GM06990 (cell line): ENCODE results near the gene LRBA.

Source experiments
- DNase-seq: peaks from one replicate; pipeline ENCODE4 v3.0.0-alpha.2; 2011; ENCODE audit not compliant: insufficient read length; ENCODE audit errors: extremely low read depth
- H3K27me3 ChIP-seq: replicated peaks from 2 replicates; pipeline ENCODE4 v1.6.0; 2011; ENCODE audit warnings: low read length; ENCODE audit not compliant: control insufficient read depth, insufficient read depth
- H3K36me3 ChIP-seq: 2 replicates; pipeline ENCODE4 v1.5.1; 2011; ENCODE audit warnings: low read length; ENCODE audit not compliant: control insufficient read depth, insufficient read depth
- H3K4me3 ChIP-seq: replicated peaks from 2 replicates; pipeline ENCODE4 v1.5.1; 2011; ENCODE audit warnings: low read depth, mild to moderate bottlenecking, control low read depth, low read length
- TF ChIP-seq, protein P1 (sequence below): IDR thresholded peaks from 2 replicates; pipeline ENCODE4 v1.5.1; 2011; ENCODE audit warnings: low read length, control low read depth, mild to moderate bottlenecking, inconsistent platforms; ENCODE audit not compliant: insufficient read depth, poor library complexity, severe bottlenecking

Gene LRBA

DNA sequence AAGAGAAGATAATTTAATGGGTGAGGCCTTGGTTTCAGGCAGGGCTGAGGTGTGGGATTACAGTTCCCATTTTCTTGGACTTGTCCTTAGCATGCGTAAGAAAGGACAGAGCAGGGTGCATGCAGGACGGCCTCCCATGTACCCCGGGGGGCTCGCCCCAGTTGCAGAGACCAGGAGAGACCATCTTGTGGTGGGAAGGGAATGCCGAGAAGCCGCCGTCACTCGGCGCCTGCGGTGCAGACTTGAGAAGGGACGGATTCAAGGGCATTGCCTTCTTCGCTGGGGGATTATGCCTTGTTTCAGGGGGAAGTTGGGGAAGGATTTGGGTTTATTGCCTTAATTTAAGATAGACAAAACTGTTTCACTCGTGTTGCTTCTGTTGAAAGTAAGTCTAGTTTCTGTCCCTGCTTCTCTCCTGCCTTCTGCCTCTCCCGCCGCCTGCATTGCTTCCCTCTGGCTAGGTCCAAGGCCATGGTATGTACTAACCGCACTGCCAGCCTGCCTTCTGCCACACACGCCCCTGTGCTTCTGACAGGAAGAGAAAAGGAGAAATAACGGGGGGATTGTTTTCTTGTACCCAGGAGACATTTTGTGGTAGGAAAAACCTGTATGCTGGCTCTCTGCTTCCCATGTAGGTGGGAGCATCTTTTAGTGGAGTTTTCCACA, 761.0 kb downstream of the LRBA start:
- no peak overlapping the region for H3K4me3 ChIP-seq
- no peaks in the 10 kb centered on the region for H3K36me3 ChIP-seq
- H3K27me3 ChIP-seq, result no peaks in the 10 kb centered on the region
- TF ChIP-seq, protein P1, sequence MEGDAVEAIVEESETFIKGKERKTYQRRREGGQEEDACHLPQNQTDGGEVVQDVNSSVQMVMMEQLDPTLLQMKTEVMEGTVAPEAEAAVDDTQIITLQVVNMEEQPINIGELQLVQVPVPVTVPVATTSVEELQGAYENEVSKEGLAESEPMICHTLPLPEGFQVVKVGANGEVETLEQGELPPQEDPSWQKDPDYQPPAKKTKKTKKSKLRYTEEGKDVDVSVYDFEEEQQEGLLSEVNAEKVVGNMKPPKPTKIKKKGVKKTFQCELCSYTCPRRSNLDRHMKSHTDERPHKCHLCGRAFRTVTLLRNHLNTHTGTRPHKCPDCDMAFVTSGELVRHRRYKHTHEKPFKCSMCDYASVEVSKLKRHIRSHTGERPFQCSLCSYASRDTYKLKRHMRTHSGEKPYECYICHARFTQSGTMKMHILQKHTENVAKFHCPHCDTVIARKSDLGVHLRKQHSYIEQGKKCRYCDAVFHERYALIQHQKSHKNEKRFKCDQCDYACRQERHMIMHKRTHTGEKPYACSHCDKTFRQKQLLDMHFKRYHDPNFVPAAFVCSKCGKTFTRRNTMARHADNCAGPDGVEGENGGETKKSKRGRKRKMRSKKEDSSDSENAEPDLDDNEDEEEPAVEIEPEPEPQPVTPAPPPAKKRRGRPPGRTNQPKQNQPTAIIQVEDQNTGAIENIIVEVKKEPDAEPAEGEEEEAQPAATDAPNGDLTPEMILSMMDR, result no peak
- DNase-seq, result no peak

DNA sequence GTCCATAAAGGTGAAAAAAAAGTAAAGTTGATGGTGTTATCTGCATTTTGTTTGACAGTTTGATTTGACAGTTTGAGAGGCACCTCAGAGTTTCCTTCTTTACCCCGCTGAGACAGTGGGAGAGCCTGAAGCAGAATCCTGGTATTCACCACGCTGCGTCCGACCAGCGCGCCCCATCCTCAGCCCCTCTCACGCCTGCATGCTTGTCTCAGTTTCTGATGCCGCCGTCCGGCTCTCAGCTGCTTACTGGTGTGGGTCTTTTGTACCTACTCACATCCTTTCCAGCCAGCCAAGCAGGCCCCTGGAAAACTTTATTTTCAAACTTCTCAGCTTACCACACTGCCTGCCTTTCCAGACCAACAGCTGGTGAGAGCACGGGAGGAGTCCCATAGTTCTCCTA, 761.7 kb downstream of the LRBA start:
- H3K36me3 ChIP-seq, result no peaks in the 10 kb centered on the region
- DNase-seq, result no peak
- TF ChIP-seq, protein P1, result no peak
- no peaks in the 10 kb centered on the region for H3K27me3 ChIP-seq
- no peak overlapping the region for H3K4me3 ChIP-seq

DNA sequence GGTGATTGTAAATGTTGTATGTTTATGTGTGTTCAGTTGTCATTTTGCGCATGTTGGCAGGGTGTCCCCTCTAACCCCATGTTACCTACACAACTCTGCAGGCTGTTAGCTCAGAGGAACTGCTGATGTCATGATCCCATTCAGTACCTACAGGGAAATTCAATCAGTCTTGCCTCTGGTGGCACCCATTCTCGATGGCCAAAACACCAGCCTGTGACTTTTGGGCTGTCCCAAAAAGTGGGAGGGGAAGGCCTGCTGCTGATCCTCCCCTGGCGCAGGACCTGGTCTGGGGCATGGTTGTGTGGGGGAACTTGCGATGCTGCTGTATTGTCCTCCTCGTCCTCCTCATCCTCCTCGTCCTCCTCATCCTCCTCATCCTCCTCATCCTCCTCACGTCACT, 762.3 kb downstream of the LRBA start:
- Histone ChIP-seq H3K4me3 (no peak overlapping the region), H3K27me3 (no peaks in the 10 kb centered on the region; the same call in 1 of the 2 replicates), H3K36me3 (no peaks in the 10 kb centered on the region)
- TF ChIP-seq, protein P1, result no peak
- DNase-seq, result no peak

DNA sequence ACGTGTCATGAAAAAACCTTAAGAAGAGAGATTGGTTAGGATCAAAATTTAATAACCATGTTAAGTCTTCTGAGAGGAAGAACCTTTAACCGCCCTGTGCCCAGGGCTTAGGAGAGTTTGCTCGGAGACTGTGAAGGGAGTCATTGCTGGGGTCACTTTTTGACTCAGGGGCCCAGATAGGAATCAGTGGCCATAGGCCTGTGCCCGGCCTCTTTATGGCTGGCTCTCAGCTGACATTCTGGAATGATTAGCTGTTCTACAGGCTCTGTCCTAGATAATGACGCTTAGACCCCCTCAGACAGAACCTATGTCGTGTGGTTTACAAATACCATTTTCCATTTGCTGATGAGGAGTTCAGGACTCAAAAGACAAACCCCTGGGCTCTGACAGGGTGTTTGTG, 762.8 kb downstream of the LRBA start:
- DNase-seq, result no peak
- H3K27me3 ChIP-seq, result no peaks in the 10 kb centered on the region; the same call in 1 of the 2 replicates
- no peaks in the 10 kb centered on the region for H3K36me3 ChIP-seq
- TF ChIP-seq, protein P1, result no peak
- H3K4me3 ChIP-seq, result no peak overlapping the region

DNA sequence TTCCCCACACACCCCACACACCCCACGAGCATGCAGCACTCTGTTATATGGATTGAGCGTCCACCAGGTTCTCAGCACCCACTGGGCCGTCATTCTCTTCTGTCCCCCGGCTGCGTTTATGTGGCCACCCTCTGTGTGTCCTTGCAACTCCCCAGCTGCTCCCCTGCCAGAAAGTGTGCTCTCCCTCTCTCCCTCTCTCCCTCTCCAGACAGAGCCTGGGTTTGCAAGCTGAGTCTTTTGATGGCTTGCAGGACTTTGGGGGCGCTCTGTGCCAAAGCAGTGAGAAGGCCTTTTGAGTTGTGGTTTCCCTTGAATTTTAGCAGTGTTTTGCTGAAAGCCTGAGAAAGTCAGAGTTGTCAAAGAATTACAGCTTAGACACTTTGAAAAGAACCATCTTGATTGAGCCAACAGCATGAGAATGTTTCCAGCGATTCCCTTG, 763.3 kb downstream of the LRBA start:
- TF ChIP-seq, protein P1, result no peak
- Histone ChIP-seq H3K27me3 (no peaks in the 10 kb centered on the region; the same call in 1 of the 2 replicates), H3K4me3 (no peak overlapping the region), H3K36me3 (no peaks in the 10 kb centered on the region)
- DNase-seq, result no peak

DNA sequence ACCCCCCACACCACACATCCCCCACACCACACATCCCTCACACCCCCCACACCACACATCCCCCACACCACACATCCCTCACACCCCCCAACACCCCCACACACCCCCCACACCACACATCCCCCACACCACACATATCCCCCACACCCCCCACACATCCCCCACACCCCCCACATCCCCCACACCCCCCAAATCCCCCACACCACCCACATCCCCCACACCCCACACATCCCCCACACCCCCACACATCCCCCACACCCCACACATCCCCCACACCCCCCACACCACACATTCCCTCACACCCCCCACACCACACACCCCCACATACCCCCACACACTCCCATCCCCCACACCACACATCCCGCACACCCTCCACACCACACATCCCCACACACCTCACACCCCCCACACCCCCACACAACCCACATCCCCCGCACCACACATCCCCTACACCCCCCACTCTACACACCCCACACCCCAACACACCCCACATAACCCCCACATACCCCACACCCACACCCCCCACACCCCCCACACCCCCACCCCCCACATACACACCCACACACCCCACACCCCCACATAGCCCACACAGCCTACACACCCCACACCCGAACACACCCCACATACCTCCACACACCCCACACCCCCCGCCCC, 764.0 kb downstream of the LRBA start:
- H3K27me3 ChIP-seq, result no peaks in the 10 kb centered on the region; the same call in 1 of the 2 replicates
- no peak overlapping the region for H3K4me3 ChIP-seq
- no peak for DNase-seq
- TF ChIP-seq, protein P1, result no peak
- H3K36me3 ChIP-seq, result no peaks in the 10 kb centered on the region
